OCI-LY7 (cell line): ENCODE data around the gene MAP3K6.

Experiments
- CTCF ChIP-seq: fragments of 200-600 bp; sonication (generic); conservative IDR thresholded peaks from 2 replicates; pipeline ENCODE4 v1.5.1; 2014; ENCODE audit warnings: mild to moderate bottlenecking, antibody characterized with exemption, low read length, moderate library complexity, mixed read lengths
- EZH2phosphoT487 ChIP-seq: fragments of 200-600 bp; sonication (generic); IDR thresholded peaks from 2 replicates; pipeline ENCODE4 v1.6.1; 2018; ENCODE audit warnings: low read depth, borderline replicate concordance, mild to moderate bottlenecking, mixed run types, antibody characterized with exemption, low read length, moderate library complexity, mixed read lengths

- TF ChIP-seq CTCF (no peak), EZH2phosphoT487 (no peak)
Observed at GRCh38 chr1:27402349-27402754, 35.6 kb upstream of the MAP3K6 start.
